Stimulated activated naive CD4-positive, alpha-beta T cell (primary cell): ENCODE results near the gene GSPT1.

Experiments used
- DNase-seq, 6 experiments: peaks; one replicate each; lab custom pipeline; 2025; lab: John Stamatoyannopoulos, UW

Gene GSPT1

DNA sequence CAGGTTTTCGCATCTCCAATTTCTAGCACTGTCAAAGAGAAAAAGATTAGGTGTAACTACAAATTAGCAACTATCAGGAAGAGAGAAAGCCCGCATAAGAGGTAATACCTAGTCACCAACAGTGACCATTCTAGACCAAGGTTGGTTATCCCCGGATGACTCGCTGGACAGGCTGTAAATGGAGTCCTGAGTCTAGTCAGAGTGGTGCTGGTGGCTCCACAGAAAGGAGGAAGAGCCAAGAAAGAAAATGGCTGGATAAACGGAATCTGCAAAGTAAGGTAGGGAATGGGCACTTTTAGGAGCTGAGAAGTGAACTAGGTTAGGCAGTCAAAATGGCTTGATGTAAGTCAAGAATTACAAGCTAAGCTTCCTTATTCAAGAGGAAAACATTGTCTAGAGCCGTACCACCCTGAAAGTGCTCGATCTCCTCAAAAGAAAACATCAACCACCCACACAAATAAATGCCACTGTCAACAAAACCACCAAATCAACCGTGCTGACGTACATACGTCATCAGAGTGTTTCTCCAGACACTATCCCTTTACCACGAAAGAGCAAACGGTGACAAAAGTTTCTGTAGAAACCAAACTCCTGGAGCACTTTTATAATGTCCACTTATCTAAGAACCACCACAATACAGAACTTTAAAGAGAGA lies 2.2 kb downstream of the GSPT1 start:
- DNase-seq = peak; percentile 14 to 71 (median 54)

DNA sequence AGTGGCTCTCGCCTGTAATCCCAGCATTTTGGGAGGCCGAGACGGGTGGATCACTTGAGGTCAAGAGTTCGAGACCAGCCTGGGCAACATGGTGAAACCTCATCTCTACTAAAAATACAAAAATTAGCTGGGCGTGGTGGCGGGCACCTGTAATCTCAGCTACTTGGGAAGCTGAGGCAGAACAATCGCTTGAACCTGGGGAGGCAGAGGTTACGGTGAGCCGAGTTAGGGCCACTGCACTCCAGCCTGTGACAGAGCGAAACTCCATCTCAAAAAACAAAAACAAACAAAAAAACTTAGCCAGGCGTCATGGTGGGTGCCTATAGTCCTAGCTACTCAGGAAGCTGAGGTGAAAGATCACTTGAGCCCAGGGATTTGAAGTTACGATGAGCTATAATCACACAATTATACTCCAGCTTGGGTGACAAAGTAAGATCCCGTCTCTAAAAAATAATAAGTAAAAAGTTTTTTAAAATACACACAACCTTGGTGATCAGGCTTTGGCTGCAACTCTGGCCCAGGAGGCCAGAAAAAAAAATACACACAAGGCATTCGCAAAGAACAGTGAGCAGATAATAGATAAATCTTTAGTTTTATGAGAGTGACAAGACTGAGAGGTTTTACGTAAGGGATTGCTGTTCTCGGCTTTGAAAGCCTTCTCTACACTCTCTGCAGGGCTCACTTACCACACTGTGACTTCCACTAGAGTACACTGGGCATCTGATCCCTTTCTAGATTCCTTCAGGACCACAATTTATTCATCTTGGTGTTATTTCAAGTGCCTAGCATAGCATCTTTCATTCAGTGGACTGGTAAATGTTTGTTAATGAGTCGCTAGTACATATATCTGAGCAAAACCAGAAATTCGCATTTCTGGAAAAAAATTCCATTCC lies 5.9 kb downstream of the GSPT1 start:
- no peak for DNase-seq

DNA sequence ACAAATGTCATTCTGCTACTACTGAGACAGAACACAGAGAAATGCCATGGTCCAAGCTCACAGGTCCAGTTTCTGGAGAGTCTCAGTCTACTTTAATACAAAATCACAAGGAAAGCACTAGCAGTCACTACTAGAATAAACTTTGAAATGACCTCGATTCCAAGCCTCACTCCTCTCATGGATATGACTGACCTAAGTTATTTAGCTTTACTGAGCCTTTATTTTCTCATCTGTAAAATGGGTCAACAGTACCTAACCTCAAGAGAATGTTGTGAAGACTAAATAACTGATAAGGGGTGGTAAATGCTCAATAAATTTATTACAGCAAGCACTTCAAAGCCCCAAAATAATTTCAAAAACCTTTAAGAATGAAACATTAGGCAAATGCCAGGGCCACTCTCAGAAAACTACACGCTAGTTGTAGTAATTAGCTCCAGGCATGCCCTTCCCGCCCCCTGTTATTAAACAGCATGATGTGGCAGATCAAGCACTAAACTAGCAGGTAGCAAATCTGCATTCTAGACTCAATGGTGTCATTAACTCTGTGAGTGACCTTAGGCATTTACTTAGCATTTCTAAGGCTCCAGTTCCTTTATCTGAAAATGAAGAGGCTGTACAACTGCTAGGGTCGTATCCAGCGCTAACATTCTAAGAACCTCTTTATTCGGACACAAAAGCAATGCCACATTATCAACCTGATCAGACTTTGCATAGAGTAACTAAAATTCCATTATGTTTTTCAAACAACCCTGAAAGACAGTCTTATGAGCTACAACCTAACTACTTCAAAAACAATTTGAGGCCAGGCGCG lies 8.4 kb downstream of the GSPT1 start:
- DNase-seq = no peak

DNA sequence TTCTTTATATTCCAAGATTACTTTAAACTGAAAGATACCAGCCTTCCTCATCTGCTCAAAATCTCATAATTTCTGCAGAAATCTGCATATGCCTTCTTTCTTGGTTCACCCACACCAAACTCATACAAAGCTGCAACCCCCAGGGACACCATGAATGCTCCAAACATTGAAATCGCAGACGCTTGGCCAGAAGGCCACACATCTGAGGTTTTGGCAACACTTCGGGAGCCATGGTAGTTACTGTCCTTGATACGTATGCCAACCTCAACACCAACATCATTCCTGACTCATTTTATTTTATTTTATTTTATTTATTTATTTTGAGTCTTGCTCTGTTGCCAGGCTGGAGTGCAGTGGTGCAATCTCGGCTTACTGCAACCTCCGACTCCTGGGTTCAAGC lies 11.8 kb downstream of the GSPT1 start:
- no peak for DNase-seq

DNA sequence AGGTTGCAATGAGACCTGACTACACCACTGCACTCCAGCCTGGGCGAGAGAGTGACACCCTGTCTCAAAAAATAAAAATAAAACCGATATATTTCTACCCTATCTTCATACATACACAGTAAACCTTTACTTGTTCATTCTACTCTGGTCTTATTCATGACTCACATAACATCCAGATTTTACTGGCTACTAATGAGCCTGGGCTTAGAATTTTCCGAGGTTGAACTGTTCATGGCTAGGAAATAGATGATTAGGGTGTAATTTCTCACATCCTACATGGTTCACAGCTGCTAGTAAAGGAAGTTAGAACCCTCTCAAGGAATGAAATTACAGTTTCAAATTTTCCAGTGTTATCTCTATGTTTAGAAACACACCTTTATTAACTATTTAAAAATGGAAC lies 14.7 kb downstream of the GSPT1 start:
- no peak for DNase-seq

DNA sequence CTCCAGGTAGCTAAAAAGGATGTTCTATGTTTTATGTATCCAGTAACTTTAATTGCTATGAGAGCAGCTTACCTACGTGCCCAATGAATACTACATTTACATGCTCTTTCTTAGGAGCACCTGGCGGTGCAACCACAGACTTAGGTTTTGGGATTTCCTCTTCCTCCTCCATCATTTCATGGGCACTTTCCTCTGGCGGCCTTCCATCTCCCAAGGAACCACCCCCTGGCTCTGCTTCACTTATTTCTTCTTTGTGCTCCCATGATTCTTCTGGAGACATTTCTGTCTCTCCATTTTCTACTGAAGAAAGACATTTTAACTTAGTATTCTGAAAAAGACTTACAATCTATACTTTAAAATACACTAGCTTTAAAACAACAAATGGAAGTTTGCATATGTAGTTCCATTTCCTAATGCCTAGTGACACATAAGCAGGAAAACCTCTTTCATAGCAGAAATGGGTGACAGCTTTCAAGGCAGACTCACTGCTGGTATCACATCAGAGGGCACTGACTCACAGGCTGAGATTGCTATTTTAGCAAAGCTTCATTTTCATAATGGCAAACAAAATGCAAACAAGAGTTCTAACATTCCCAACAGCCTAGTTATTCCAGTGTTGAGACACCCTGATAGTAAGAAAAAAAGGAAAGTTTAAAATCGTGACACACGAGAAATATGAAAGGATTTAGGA lies 19.1 kb downstream of the GSPT1 start:
- no peak for DNase-seq

DNA sequence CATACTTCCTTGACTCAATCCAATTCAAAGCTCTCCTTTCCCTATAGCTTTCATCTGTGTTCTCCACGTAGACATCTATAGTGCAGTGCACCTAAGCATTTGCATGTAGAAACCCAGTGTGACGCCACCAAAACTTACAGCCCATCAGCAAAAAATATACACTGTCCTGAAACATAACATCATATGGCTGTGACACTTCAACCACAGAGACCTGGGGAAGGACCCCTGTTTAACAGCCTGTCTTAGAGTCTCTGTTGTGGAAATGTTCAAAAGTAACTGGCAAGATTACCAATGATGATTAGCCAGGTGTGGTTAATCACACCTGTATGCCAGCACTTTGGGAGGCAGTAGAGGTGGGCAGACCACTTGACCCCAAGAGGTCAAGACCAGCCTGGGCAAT lies 22.2 kb downstream of the GSPT1 start:
- no peak for DNase-seq

DNA sequence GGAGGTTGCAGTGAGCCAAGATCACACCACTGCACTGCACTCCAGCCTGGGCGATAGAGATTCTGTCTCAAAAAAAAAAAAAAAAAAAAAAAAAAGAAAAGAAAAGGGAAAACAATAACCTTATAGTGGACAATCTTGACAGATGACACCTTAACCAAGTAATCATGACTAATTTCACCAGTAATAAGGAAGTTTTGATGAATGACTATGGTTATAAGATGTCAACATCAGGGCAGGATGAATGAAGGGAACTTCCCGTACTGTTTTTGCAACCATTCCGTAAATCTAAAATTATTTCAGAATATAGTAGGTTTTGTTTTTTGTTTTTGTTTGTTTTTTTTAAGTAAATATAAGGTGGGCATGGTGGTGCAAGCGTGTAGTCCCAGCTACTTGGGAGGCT lies 23.0 kb downstream of the GSPT1 start:
- no peak for DNase-seq

DNA sequence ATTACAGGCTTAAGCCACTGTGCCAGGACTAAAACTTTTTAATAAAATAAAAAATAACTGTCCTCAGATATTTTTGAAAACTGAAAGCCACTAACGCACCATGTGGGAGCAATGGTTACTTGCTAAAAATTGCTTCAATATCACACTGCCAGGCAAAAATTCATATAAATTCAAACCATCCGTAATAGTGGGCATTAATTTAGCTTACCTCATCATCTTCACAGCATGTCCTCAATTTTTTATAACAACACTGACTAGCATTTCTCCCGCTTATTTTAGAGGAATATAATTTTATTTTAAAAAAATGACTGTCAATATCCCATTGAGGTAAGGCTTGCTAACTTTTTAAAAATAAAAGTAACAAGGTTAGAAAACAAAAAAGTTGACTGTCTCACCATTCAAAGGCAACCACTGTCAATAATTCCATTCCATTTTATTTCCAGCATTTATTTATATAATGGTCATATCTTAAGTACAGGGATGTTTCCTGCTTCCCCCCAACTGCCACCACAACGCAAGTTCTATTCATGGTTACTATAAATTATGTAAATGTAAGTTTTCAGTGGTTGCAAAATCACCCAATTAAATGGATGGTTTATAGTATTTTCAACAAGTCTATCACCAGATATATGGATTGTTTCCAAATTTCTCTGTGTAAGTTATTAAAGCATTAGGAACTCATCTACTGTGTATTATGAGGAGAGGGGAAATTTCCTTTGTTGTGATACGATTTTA lies 25.4 kb downstream of the GSPT1 start:
- DNase-seq = no peak

DNA sequence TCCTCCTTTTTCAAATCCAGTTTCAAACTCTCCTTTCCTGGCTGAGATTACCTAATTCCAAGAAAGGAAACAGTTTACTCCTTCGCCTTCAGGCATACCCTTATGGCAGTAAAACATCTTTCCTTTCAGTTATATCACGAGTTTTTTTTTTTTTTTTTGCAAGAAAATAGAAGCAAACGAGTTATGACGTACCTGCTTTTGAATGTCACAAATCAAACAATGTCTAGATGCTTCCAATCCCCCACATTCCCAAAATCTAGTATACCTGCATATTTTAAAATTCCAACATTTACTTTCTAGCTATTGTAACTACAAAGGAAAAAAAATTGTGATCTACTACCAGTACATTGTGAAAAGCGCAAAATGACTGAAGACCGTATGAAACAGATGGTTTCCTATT lies 28.9 kb downstream of the GSPT1 start:
- DNase-seq = no peak

DNA sequence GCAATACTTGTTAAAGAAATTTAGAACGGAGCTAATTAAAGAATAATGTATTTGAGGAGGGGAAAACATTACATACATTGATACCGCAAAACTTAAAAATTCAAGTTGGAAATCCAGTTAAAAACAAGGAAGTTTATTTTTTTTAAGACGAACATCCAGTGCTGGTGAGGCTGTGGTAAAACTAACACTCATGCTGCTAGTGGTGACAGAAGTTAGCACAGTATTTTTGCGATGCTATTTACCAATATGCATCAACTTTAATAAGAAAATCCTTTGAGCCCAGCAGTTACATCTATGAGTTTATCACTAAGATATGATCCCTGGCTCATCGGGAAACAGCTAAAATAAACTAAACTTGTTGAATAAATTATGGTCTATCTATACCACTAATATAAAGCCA lies 31.7 kb downstream of the GSPT1 start:
- DNase-seq = no peak

DNA sequence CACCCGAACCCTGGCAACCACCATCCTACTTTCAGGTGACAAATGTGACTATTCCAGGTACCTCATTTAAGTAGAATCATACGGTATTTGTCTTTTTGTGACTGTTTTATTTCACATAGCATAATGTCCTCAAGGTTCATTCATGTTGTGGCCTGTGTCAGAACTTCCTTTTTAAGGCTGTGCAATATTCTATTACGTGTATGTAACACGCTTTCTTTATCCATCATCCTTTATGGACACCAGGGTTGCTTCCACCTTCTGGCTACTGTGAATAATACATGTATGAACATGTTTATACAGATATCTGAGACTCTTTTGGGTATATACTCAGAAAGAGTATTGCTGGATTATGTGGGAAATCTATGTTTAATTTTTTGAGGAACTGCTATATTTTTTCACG lies 35.7 kb downstream of the GSPT1 start:
- DNase-seq = no peak

DNA sequence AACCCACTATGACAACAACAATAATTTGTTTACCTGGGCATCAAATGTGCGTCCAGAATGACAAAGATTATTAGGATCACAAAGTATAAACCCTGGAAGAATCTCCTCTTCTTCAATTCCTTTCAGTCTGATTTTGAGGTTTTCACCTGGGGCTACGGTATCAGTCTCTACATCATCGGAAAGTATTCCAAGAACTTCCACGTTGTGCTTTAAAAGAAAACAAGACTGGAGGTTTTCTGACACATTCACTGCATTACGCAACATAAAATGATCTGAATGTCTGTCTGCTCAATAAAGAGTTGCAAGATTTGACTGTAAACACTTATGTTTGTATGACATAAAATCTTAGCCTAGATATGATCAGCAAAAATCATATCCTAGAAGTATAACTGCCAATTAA lies 38.4 kb downstream of the GSPT1 start:
- no peak for DNase-seq

DNA sequence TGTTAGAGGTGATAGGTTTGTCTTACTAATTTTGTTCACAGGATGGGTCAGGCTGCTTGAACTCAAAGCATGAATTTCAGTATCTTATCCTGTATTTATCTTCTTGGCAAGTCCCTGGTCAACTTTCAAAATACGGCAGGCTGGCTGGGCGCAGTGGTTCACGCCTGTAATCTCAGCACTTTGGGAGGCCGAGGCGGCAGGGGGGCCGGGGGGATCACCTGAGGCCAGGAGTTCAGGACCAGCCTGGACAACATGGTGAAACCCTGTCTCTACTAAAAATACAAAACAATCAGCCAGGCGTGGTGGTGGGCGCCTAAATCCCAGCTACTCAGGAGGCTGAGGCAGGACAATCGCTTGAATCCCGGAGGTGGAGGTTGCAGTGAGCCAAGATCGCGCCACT lies 39.5 kb downstream of the GSPT1 start:
- DNase-seq = no peak

DNA sequence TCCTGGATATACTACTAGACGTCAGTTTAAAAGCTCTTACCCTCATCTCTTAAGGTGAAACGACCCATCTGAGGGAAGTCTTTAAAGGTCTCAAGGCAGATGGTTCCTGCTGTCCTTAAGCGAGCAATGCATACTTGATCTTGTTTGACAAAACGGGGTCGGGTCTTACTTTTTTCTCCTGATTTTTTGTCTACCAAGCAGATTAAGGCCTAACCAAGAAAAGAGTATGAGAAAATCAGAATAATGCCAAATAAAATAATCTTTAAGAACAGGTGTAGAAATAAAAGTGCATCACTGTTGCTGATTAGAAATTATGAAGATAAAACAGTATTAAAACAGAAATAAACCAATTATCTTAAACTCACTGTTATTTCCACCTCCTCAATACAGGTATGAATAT lies 40.0 kb downstream of the GSPT1 start:
- DNase-seq = no peak

DNA sequence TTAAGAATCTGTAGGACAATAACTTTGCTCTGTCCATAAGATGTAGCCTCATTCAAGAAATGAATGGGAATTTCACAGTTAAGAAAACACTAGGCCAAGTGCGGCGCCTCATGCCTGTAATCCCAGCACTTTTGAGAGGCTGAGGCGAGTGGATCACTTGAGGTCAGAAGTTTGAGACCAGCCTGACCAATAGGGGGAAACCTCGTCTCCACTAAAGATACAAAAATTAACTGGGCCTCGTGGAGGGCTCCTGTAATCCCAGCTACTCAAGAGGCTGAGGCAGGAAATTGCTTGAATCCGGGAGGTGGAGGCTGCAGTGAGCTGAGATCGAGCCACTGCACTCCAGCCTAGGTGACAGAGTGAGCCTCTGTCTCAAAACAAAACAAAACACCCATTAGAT lies 44.6 kb downstream of the GSPT1 start:
- no peak for DNase-seq

DNA sequence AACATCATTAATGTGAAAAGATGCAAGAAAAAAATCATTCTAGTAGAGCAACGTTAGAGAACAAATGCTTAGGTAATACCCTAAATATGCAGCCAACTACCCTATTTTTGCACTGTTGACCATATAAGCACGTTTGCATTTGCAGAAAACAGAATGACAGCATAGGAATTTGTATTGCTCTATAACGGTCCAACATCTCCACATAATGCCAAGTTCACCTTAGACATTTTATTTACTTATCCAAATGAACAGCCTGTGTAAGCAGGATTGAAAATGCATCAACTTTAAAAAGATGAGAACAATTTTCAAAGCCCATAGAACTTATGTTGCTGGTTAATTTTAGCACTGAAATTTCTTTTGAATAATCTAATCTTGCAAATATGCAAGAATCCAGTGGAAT lies 45.4 kb downstream of the GSPT1 start:
- DNase-seq = no peak

DNA sequence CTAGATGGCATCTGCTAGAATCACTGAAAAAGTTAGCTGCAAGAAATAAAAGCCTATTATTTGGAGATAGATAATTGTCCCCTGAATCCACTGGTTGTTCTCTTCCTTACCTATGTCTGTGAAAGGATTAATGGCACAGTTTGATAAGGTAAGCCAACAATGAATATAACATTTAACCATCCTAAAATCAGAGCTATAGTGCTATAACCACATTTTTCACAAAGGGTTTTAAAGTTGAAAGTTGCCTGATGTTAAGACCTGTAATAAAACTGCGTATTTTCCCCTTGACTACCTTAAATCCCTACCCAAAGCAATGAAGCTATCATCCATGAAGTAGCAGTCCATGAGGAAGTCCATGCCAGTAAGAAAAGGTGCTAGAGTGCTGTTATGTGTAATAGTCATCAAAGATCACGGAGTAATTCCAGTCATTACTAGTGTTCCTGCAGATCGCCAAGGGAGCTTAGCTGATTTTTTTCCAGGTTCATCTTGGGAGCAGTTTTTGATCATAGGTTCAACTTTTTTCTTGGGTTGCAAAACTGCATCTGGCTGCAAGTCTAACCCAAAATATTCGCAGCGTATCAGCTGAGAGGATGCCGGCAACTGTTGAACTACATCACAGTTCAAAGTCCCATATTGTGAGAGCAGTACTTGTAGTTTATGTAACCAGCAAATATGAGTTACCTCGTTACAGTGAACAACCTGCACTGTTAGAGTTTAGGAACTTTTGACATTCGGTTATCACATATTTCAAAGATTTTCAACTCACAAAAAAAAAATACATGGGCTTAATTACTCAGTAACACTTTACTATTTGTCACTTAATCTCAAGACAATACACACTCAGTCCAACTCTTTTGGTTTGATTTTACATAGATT lies 46.2 kb downstream of the GSPT1 start:
- no peak for DNase-seq

DNA sequence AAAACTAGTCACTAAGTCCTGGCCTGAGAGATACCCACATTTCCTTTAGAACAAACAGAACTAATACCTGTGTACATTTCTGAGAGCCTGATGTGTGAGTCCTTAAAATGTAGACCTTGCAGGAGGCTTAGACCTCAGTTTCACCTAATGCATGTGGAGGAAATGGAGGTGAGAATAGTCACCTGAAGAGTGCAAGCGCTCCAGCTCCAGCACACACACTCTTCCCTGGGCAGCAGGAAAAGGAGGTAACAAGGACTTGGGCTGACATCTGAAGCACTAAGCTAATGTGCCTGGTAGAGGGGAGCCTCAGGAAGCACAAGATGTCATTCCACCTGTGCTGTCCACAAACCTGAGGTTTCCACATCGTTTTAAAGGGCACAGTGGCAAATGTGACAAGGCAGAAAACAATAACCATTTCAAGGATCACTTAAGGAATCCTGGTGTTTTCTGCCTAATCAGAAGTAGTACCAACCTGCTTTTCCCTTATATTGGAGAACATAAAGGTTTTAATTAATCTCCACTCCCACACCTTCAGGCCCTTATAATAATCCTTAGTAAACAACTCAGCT lies 47.3 kb downstream of the GSPT1 start:
- no peak for DNase-seq

DNA sequence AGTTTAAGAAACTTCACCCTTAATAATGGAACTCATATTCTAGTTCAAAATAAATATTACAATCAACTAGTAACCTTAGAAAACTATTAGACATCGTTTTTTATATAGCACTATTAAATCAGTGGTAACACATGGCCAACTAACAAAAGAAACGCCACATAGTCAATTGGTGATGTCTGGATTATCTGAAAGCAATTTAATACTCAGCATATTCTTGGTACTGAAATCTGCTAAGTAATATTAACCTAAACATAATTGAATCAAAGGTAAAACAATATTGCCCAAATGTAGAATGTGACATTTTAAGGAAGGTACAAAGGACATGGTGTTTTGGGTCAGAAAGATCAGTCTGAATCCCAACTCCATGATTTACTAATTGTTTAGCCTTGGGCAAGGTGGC lies 53.3 kb downstream of the GSPT1 start:
- DNase-seq = no peak
